Activated CD4-positive, CD25-positive, alpha-beta regulatory T cell treated with anti-CD3 and anti-CD28 coated beads, Interleukin-2, amount 50 U/mL, for 16 hours (primary cell): ENCODE data around the gene PDS5A.
"Not testable (repeated sequence)": the region's sequence is repeated elsewhere in the genome, so short reads cannot be mapped to it uniquely, and the experiment has no call there.

ENCODE experiments used
- DNase-seq: peaks from one replicate; pipeline ENCODE4 v3.0.0-alpha.2; 2020; ENCODE audit warnings: low read depth, low spot score

PDS5A gene

DNA sequence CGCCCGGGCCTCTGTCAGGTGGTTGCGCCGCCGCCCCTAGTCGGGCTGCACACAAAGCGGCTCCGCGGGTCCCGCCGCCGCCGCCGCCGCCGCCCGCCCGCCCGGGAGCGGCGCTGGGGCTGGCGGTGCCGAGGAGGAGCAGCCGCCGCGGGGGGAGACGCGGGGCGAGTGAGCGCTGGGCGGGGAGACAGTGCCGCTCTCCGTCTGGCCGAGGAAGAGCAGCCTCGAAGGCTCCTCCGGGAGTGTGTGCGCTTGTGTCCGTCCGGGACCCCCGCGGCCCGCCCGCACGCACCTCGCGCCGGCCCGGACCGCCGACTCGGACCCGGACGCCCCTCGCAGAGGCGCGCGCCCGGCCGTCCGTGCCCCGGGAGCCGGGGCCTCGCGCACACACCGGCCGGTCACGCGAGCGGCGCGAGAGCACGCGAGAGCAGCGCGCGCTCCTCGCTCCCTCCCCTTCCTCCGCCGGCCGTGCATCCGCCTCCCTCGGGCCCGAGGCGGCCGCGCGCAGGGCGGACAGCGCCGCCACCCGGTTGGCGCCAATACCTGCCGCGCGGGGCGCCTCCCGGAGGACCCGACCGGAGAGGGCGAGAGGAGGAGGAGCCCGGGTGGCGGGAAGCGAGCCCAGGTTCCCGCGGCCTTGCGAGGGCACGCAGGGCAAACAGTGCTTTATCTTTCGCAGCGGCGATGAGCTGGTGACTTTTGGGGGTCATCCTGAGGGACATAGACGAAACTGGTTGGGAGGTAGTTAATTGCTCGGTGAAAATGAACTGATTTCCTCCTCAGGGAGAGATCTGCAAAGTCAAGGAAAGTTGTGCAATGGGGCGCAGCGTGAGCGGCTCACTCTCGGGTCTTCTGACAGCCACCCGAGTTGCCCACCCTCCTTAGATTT lies at the start of gene PDS5A:
Gene PDS5A (minus strand): TSS at position 423 of the 889 bp plus-strand sequence. CDS start 1,334 bp downstream, outside the sequence.
- peak; percentile 78 for DNase-seq

- DNase-seq: not testable (repeated sequence)
Measured at GRCh38 chr4:40024049-40024448, 46.3 kb upstream of the PDS5A start.

DNA sequence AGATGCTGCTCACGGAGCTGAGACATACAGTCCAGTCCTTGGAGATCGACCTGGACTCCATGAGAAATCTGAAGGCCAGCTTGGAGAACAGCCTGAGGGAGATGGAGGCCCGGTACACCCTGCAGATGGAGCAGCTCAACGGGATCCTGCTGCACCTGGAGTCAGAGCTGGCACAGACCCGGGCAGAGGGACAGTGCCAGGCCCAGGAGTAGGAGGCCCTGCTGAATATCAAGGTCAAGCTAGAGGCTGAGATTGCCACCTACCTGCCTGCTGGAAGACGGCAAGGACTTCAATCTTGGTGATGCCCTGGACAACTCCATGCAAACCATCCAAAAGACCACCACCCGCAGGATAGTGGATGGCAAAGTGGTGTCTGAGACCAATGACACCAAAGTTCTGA lies 43.4 kb upstream of the PDS5A start:
- not testable (repeated sequence) for DNase-seq

- no peak for DNase-seq
Measured at GRCh38 chr4:40020221-40020620, 42.5 kb upstream of the PDS5A start.

- DNase-seq: no peak
Measured at GRCh38 chr4:40016007-40016406, 38.3 kb upstream of the PDS5A start.

DNA sequence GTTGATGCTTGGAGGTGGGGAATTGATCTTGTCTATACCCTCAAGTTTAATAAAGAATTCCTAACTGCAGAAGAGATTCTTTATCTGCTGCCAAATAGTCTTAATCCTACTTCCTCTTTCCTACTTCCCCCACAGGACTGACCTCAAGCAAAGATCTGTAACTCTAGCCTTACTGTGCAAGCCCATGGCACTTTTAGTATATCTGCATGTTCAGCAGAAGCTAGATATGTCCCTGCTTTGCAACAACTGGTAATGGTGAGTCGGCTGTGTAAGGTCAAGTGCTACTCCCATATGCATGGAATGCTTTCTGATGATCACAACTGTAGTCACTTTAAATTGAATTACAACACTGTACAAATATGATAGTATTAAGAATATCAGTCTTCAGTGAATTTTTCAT lies 26.3 kb upstream of the PDS5A start:
- no peak for DNase-seq

DNA sequence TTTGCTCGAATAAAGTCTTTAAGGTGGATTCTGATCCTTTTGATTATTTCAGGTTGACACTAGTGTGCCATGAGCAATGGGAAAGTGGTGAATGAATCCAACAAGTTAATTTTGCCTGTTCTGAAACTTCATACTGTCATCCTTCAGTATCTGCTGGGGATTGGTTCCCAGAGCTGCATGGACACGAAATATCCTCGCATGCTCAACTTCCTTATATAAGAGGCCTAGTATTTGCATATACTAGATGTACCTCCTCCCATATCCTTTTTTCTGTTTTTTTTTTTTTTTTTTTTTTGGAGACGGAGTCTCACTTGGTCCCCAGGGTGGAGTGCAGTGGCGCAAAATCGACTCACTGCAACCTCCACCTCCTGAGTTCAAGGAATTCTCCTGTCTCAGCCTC lies 23.0 kb upstream of the PDS5A start:
- DNase-seq: no peak

DNA sequence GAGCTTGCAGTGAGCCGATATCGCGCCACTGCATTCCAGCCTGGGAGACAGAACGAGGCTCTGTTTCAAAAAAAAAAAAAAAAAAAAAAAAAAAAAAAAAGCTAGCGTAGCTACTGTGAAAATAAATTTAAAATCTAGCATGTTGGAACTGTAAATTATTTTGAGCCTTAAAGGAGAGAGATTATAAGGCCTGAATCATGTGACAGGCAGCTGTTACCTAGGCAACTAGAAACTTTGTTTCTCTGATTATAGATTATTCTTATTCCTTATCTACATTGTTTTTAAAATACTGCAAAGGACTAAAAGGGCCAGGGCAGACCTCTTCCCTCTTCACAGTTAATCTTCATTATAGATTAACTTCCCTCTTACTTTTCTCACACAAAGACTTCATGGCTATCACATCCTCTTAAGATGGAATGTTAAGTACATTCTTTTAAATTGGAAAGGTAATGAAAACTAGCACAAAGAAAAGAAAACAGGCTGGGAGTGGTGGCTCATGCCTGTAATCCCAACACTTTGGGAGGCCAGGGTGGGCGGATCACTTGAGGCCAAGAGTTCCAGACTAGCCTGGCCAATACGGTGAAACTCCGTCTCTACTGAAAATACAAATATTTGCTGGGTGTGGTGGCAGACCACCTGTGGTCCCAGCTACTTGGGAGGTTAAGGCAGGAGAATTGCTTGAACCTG lies 21.1 kb upstream of the PDS5A start:
- DNase-seq: no peak

DNA sequence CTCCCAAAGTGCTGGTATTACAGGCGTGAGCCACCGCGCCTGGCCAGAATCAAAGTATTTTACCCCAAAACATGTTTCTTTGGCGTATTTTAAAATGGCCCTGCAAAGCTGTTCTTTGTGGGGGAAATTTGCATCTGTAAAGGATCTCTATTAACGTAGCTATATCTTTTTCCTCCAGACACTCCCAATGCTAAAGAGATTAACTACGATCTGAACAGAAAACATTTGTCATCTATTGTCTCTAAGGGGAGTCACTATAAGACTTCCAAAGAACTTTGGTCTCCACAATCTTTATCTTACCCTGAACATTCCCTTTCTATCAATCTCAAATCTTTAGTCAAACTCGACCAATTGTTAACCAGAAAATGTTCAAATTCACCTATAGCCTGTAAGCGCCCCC lies 19.1 kb upstream of the PDS5A start:
- DNase-seq: no peak

DNA sequence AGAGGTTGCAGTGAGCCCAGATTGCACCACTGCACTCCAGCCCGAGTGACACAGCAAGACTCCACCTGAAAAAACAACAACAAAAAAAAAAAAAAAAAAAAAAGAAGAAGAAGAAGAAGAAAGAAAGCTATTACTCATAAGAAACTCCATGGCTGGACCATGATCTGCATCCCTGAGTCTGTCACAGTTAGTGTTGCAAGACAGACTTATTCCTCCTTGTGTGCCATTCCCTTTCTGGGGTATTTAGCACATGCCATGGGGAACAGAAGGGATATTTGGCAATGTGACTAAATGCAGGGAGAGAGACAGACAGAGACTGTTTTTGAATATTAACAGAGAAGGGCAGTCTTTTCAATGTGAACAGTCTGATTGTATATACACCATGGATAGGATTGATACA lies 16.7 kb upstream of the PDS5A start:
- DNase-seq: no peak

DNA sequence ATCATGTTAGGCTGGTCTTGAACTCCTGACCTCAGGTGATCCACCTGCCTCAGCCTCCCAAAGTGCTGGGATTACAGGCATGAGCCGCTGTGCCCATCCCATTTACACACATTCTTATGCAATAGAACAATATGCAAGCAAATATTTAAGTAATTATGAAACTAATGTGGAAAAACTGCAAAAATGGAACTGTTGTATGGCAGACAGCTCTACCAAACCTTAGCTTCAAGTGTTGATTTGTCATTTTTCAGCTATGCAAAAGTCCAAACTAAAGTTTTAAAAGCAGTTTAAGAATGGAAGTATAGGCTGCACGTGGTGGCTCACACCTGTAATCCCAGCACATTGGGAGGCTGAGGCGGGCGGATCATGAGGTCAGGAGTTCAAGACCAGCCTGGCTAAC lies 11.7 kb upstream of the PDS5A start:
- not testable (repeated sequence) for DNase-seq

DNA sequence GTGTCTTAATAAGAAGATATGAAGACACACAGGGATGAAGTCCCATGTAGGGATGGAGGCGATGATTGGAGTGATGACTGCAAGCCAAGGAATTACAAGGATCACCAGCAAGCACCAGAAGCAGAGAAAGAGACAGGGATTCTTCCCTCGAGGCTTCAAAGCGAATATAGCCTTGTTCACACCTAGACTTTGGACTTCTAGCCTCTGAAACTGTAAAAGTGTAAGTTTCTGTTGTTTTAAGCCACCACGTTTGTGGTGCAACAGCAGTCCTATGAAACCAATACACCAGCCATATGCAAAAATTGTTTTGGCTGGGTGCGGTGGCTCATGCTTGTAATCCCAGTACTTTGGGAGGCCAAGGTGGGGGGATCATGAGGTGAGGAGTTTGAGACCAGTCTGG lies 9.8 kb upstream of the PDS5A start:
- DNase-seq: no peak

- no peak for DNase-seq
Measured at GRCh38 chr4:39978904-39979303, 1.2 kb upstream of the PDS5A start.

- DNase-seq: no peak
Measured at GRCh38 chr4:39978378-39978775, 666 bp upstream of the PDS5A start.

GRCh38 chr4:39976945-39977488 lies 694 bp downstream of the PDS5A start:
- peak; percentile 26 for DNase-seq

DNA sequence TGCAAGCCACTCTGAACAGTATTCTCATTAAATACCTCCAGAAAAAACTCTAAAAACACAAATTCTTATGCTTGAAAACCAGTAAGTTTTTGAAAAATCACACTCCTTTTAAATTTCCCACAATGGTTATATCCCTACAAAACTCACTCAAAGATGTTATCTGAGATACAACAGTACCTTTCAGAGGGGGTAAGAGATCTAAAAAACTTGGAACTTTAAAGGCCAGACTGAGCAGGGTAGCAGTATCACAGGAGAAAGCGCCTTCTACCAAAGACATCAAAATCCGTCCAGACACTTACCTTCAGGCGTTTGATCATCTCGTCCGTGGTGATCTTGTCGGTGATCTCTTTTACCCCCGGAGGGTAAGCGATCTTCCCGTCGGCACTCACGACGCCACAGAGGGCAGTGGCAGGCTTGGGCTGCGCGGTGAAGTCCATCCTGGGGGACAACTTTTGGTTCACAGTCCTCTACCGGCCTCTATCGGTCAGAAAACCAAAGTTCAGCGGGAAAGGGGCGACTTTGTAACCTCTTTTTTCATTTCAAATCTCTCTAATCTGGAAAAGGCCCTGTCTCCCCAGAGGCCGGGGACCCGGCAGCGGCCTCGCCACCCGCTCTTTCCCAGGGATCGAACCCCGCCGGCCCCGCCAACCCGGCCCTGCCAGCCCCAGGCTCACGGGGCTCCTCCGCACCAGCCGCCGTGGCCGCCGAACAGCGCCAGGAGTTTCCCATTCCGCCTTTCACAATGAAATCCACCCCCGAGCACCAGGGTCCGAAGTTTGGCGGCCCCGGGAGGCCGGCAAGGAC lies 1.4 kb downstream of the PDS5A start:
- DNase-seq: peak; percentile 47

DNA sequence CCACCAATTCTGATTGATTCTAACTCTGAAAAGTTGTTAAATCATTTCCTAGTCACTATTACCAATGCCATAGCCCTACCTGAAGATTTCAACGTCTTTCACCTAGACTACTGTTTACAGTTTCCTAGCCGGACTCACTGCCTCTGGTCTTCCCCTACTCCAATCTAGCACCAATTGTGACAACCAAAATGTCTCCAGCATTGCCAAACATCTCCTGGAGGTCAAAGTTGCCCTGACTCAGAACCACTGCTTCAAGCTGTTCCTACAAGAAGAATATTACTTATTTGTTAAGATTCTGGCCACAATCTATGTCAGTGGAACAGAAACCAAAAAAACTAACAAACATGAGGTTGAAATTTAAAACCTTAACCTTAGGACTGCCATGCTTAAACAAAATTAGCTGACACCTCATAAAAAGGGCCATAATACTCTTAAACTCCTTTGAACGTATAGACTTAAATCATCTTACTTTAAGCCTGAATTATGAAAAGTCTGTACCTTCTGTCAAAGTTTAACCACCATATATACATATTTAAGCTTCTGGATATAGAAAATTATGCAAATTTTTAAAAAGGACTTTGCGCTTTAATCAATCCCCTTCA lies 2.1 kb downstream of the PDS5A start:
- no peak for DNase-seq

DNA sequence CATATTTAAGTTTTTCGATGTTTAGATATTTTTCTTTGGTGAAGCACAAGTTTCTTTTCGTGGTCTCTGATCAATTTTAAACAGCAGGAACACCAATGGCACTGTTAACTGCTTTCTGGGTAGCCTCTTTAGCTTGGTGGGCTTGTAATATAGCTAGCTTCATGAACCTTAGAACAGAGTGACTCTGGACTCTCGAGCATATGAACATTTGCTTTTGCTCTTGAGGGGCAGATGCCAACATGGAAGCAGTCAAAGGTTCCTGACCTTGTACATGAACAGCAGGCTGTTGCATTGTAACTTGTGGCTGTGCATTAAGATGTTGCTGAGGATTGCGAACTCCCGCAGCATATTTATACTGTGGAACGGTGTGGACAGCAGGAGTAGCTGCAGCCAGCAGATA lies 4.7 kb downstream of the PDS5A start:
- not testable (repeated sequence) for DNase-seq

- DNase-seq: no peak
Measured at GRCh38 chr4:39970671-39971640, 6.8 kb downstream of the PDS5A start.

DNA sequence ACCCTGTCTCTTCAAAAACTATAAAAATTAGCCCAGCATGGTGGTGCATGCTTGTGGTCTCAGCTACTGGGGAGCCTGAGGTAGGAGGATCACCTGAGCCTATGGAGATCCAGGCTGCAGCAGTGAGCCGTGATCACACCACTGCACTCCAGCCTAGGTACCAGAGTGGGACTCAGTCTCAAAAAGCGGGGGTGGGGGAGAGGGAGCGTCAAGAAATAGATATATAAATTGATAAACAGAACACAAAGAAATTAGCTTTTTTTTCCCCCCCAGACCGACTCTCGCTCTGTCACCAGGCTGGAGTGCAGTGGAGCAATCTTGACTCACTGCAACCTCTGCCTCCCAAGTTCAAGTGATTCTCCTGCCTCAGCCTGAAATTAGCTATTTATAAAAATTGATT lies 14.1 kb downstream of the PDS5A start:
- DNase-seq: no peak
